ENCODE measurements around the gene RRBP1. TPM values are rescaled to one million over a fixed set of nuclear protein-coding genes. Genes with fewer than 3 reads are reported as not detected.

Gene RRBP1
- total RNA-seq, 2 experiments from 2014 or later, result 26.4 to 27.2 TPM

DNA sequence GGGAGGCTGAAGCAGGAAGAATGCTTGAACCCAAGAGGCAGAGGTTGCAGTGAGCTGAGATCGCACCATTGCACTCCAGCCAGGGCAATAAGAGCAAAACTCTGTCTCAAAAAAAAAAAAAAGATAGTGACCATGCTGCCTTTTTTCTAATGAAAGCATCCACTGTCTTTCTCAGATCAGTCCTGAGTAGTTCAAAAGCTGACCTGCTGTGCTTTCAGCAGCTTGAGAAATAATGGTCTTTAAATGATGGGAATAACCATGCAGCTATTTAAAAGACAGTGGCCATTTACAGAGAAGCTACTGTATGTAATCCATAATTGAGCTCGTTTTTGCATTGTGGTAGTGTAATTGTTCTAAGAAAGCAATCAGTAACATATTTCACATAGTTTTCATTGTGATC, 76.0 kb downstream of the RRBP1 start:
- CTCF ChIA-PET, result interaction anchor here (0.7 to 2.4 kb wide), 2 partner anchors 25 to 76 kb away, joined by 3 to 8 read pairs; partner anchors contain the start of gene RRBP1

DNA sequence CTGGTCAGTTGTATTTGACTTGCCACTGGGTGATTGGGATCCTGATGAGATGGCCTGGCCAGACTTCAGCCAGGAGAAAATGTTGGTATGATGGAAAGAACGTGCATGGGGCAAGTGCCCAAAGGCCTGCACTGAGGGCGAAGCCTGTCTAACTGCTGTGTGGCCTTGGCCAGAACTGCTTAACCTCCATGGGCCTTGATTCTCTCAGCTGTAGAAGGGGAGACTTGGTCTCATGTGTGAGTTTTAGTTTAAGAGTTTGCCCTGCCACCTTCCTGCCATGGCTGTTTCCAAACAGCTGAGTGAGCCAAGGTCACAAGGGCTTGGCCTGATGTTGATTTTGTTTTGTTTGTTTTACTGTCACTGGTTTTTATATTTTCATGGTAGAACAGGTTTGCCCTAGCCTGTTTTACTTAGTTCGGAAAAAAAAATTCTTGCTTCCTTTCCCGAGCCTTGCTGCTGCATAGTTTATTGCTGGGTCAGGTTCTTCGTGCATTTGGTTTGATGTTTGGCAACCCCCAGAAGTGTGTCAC, 76.8 kb downstream of the RRBP1 start:
- ATAC-seq (ENCODE audit: poor library complexity), result no peak
- no peak for TF ChIP-seq CTCF (IDR thresholded peaks at IDR 0.05)
- H3K27ac ChIP-seq (ENCODE audit: low read depth in 1 of 2, low read length in 2 of 2), result no peak overlapping the region
- Mint-ChIP-seq H3K4me1 (ENCODE audit: low read depth) (peaks cover 20% of the 10 kb centered on the region), H3K27ac (peak overlapping the region; percentile 6), H3K9me3 (no peaks in the 10 kb centered on the region), H3K4me3 (no peak overlapping the region), H3K36me3 (ENCODE audit: low read depth) (peaks cover 69% of the 10 kb centered on the region), H3K27me3 (no peaks in the 10 kb centered on the region)
- no peak for DNase-seq
- H3K4me3 ChIP-seq (ENCODE audit: low read length), result no peak overlapping the region
- intact Hi-C loops (cut with DNase I, micrococcal nuclease), result no loop called here
- no peaks in the 10 kb centered on the region for H3K9me3 ChIP-seq (ENCODE audit: control insufficient read depth in 1 of 2, insufficient read depth in 1 of 2, low read length in 2 of 2)
- H3K4me1 ChIP-seq (ENCODE audit: insufficient read depth, low read length), result peaks cover 13% of the 10 kb centered on the region
- peaks cover 33% of the 10 kb centered on the region for H3K36me3 ChIP-seq (ENCODE audit: insufficient read depth, low read length)
- CTCF ChIA-PET, result no interaction called here
- no peaks in the 10 kb centered on the region for H3K27me3 ChIP-seq (ENCODE audit: control insufficient read depth in 1 of 2, insufficient read depth in 2 of 2, low read length in 2 of 2)
- POLR2A ChIA-PET, result no interaction called here

More for the DNA sequence above, 76.0 kb downstream of the RRBP1 start:
- intact Hi-C loops (cut with DNase I, micrococcal nuclease), result no loop called here
- H3K4me1 Mint-ChIP-seq (ENCODE audit: low read depth), result peaks cover 26% of the 10 kb centered on the region
- no peaks in the 10 kb centered on the region for H3K9me3 Mint-ChIP-seq
- POLR2A ChIA-PET, result interaction anchor here (0.7 kb wide), 1 partner anchor 15 kb away, joined by 3 read pairs; no protein-coding TSS in a partner anchor
- no peaks in the 10 kb centered on the region for H3K27me3 Mint-ChIP-seq
- Histone ChIP-seq H3K9me3 (ENCODE audit: control insufficient read depth in 1 of 2, insufficient read depth in 1 of 2, low read length in 2 of 2) (no peaks in the 10 kb centered on the region), H3K27ac (ENCODE audit: low read depth in 1 of 2, low read length in 2 of 2) (no peak overlapping the region), H3K4me3 (ENCODE audit: low read length) (no peak overlapping the region), H3K27me3 (ENCODE audit: control insufficient read depth in 1 of 2, insufficient read depth in 2 of 2, low read length in 2 of 2) (no peaks in the 10 kb centered on the region), H3K4me1 (ENCODE audit: insufficient read depth, low read length) (peaks cover 21% of the 10 kb centered on the region), H3K36me3 (ENCODE audit: insufficient read depth, low read length) (peaks cover 33% of the 10 kb centered on the region)
- DNase-seq (no peak), ATAC-seq (ENCODE audit: poor library complexity) (no peak)
- peaks cover 63% of the 10 kb centered on the region for H3K36me3 Mint-ChIP-seq (ENCODE audit: low read depth)
- no peak overlapping the region for H3K4me3 Mint-ChIP-seq
- no peak overlapping the region for H3K27ac Mint-ChIP-seq
- no peak for TF ChIP-seq CTCF (IDR thresholded peaks at IDR 0.05)

GRCh38 chr20:17602493-17602892, 79.5 kb downstream of the RRBP1 start:
- ChIA-PET POLR2A (interaction anchor here (1.3 kb wide), 1 partner anchor 8 kb away, joined by 8 read pairs; no protein-coding TSS in a partner anchor), CTCF (no interaction called here)
- Histone ChIP-seq H3K9me3 (ENCODE audit: control insufficient read depth in 1 of 2, insufficient read depth in 1 of 2, low read length in 2 of 2) (no peaks in the 10 kb centered on the region), H3K27me3 (ENCODE audit: control insufficient read depth in 1 of 2, insufficient read depth in 2 of 2, low read length in 2 of 2) (no peaks in the 10 kb centered on the region), H3K36me3 (ENCODE audit: insufficient read depth, low read length) (peaks cover 28% of the 10 kb centered on the region), H3K4me3 (ENCODE audit: low read length) (no peak overlapping the region), H3K4me1 (ENCODE audit: insufficient read depth, low read length) (no peaks in the 10 kb centered on the region), H3K27ac (ENCODE audit: low read depth in 1 of 2, low read length in 2 of 2) (no peak overlapping the region)
- H3K27ac Mint-ChIP-seq, result no peak overlapping the region
- no peak for TF ChIP-seq CTCF (IDR thresholded peaks at IDR 0.05)
- intact Hi-C loops (cut with DNase I, micrococcal nuclease), result no loop called here
- peaks cover 3% of the 10 kb centered on the region for H3K9me3 Mint-ChIP-seq
- no peak for DNase-seq
- no peak for ATAC-seq (ENCODE audit: poor library complexity)
- H3K4me3 Mint-ChIP-seq, result no peak overlapping the region
- peaks cover 57% of the 10 kb centered on the region for H3K36me3 Mint-ChIP-seq (ENCODE audit: low read depth)
- peaks cover 14% of the 10 kb centered on the region for H3K4me1 Mint-ChIP-seq (ENCODE audit: low read depth)
- H3K27me3 Mint-ChIP-seq, result no peaks in the 10 kb centered on the region
